ENCODE data around the gene NOTCH1. TPM values are rescaled to one million over a fixed set of nuclear protein-coding genes. Genes with fewer than 3 reads are reported as not detected.

Gene NOTCH1
- total RNA-seq, 1 donor from 2014 or later, result 34.1 TPM

GRCh38 chr9:136485049-136486045, 60.5 kb downstream of the NOTCH1 start:
- Histone ChIP-seq H3K27me3 (ENCODE audit: insufficient read depth, low read length) (no peaks in the 10 kb centered on the region), H2AFZ (ENCODE audit: low read depth, low read length) (no peak overlapping the region), H3K36me3 (ENCODE audit: insufficient read depth, low read length) (peaks cover 2% of the 10 kb centered on the region), H3K4me3 (ENCODE audit: insufficient read depth, low read depth, low read length) (no peak overlapping the region), H3K4me1 (ENCODE audit: insufficient read depth, low read length) (peaks cover 12% of the 10 kb centered on the region), H3K27ac (ENCODE audit: low read depth, low read length) (no peak overlapping the region), H3K79me2 (ENCODE audit: insufficient read depth, low read length) (peaks cover 24% of the 10 kb centered on the region), H4K20me1 (ENCODE audit: insufficient read depth, low read length) (peaks cover 26% of the 10 kb centered on the region), H3K4me2 (ENCODE audit: low read length) (peak overlapping the region; percentile 97), H3K9ac (ENCODE audit: low read length) (no peak overlapping the region), H3K9me3 (ENCODE audit: insufficient read depth, low read depth, low read length) (no peaks in the 10 kb centered on the region)
- FAIRE-seq, result no peak
- peaks cover under 1% of the 10 kb centered on the region for H3K4me1 Mint-ChIP-seq (ENCODE audit: low read depth, unreplicated experiment)
- peak overlapping the region; percentile 77 for H3K4me3 Mint-ChIP-seq (ENCODE audit: unreplicated experiment)
- DNase-seq (ENCODE audit: low read depth), result peak; percentile 32
- H3K9me3 Mint-ChIP-seq (ENCODE audit: unreplicated experiment), result no peaks in the 10 kb centered on the region
- peak overlapping the region; percentile 66 for H3K27ac Mint-ChIP-seq (ENCODE audit: unreplicated experiment)
- TF ChIP-seq EZH2 (IDR thresholded peaks at IDR 0.05; ENCODE audit: insufficient read depth, low read length) (no peak), CTCF (IDR thresholded peaks at IDR 0.05; ENCODE audit: insufficient read depth, low read depth, low read length) (peak; percentile 84)
- H3K36me3 Mint-ChIP-seq (ENCODE audit: low read depth, unreplicated experiment), result no peaks in the 10 kb centered on the region
- peaks cover 20% of the 10 kb centered on the region for H3K27me3 Mint-ChIP-seq (ENCODE audit: low read depth, unreplicated experiment)

GRCh38 chr9:136484153-136485048, 61.4 kb downstream of the NOTCH1 start:
- Histone ChIP-seq H3K27me3 (ENCODE audit: insufficient read depth, low read length) (no peaks in the 10 kb centered on the region), H3K27ac (ENCODE audit: low read depth, low read length) (no peak overlapping the region), H4K20me1 (ENCODE audit: insufficient read depth, low read length) (peaks cover 36% of the 10 kb centered on the region), H3K4me2 (ENCODE audit: low read length) (peak overlapping the region; percentile 97), H3K4me1 (ENCODE audit: insufficient read depth, low read length) (peaks cover 12% of the 10 kb centered on the region), H3K9ac (ENCODE audit: low read length) (peak overlapping the region; percentile 91), H3K79me2 (ENCODE audit: insufficient read depth, low read length) (peaks cover 33% of the 10 kb centered on the region), H3K4me3 (ENCODE audit: insufficient read depth, low read depth, low read length) (peak overlapping the region; percentile 81), H3K36me3 (ENCODE audit: insufficient read depth, low read length) (peaks cover 5% of the 10 kb centered on the region), H3K9me3 (ENCODE audit: insufficient read depth, low read depth, low read length) (no peaks in the 10 kb centered on the region), H2AFZ (ENCODE audit: low read depth, low read length) (peak overlapping the region; percentile 94)
- FAIRE-seq (no peak), DNase-seq (ENCODE audit: low read depth) (no peak)
- Mint-ChIP-seq H3K27me3 (ENCODE audit: low read depth, unreplicated experiment) (peaks cover 17% of the 10 kb centered on the region), H3K9me3 (ENCODE audit: unreplicated experiment) (no peaks in the 10 kb centered on the region), H3K36me3 (ENCODE audit: low read depth, unreplicated experiment) (no peaks in the 10 kb centered on the region), H3K4me1 (ENCODE audit: low read depth, unreplicated experiment) (peaks cover 6% of the 10 kb centered on the region), H3K27ac (ENCODE audit: unreplicated experiment) (peak overlapping the region; percentile 66), H3K4me3 (ENCODE audit: unreplicated experiment) (peak overlapping the region; percentile 77)
- TF ChIP-seq EZH2 (IDR thresholded peaks at IDR 0.05; ENCODE audit: insufficient read depth, low read length) (no peak), CTCF (IDR thresholded peaks at IDR 0.05; ENCODE audit: insufficient read depth, low read depth, low read length) (no peak)
